COLO668 (cell line): ENCODE data around the gene ENTPD8.
"Not testable (repeated sequence)": the region's sequence is repeated elsewhere in the genome, so short reads cannot be mapped to it uniquely, and the experiment has no call there.

Source experiments
- DNase-seq: peaks from one replicate; lab custom pipeline; 2025; ENCODE audit not compliant: unreplicated experiment; lab: John Stamatoyannopoulos, UW

Gene ENTPD8

GRCh38 chr9:137416006-137416562, 25.1 kb downstream of the ENTPD8 start:
- no peak for DNase-seq

GRCh38 chr9:137415451-137415850, 25.7 kb downstream of the ENTPD8 start:
- no peak for DNase-seq

GRCh38 chr9:137412431-137412830, 28.7 kb downstream of the ENTPD8 start:
- no peak for DNase-seq

GRCh38 chr9:137411645-137412380, 29.3 kb downstream of the ENTPD8 start:
- DNase-seq: no peak

- no peak for DNase-seq
Measured at GRCh38 chr9:137411260-137411644, 29.9 kb downstream of the ENTPD8 start.

- no peak for DNase-seq
Measured at GRCh38 chr9:137410891-137411249, 30.3 kb downstream of the ENTPD8 start.

- DNase-seq: not testable (repeated sequence)
Measured at GRCh38 chr9:137410236-137410890, 30.8 kb downstream of the ENTPD8 start.

- no peak for DNase-seq
Measured at GRCh38 chr9:137409515-137409914, 31.6 kb downstream of the ENTPD8 start.

GRCh38 chr9:137408651-137409405, 32.3 kb downstream of the ENTPD8 start:
- no peak for DNase-seq

- DNase-seq: no peak
Measured at GRCh38 chr9:137407590-137408300, 33.4 kb downstream of the ENTPD8 start.

GRCh38 chr9:137406876-137407589, 34.1 kb downstream of the ENTPD8 start:
- DNase-seq: peak; percentile 71

- no peak for DNase-seq
Measured at GRCh38 chr9:137406085-137406760, 34.9 kb downstream of the ENTPD8 start.

- no peak for DNase-seq
Measured at GRCh38 chr9:137405677-137406081, 35.5 kb downstream of the ENTPD8 start.

GRCh38 chr9:137404961-137405567, 36.1 kb downstream of the ENTPD8 start:
- DNase-seq: no peak

- no peak for DNase-seq
Measured at GRCh38 chr9:137403269-137403668, 37.9 kb downstream of the ENTPD8 start.

GRCh38 chr9:137402746-137403145, 38.4 kb downstream of the ENTPD8 start:
- no peak for DNase-seq

GRCh38 chr9:137398561-137399468, 42.3 kb downstream of the ENTPD8 start:
- no peak for DNase-seq

- DNase-seq: no peak
Measured at GRCh38 chr9:137397675-137398423, 43.3 kb downstream of the ENTPD8 start.
